HL-60 (cell line): ENCODE results near the gene TSPAN13.

Experiments used
- GABPA ChIP-seq: IDR thresholded peaks from 2 replicates; pipeline ENCODE4 v1.6.1; 2012; ENCODE audit warnings: low read depth
- POLR2AphosphoS5 ChIP-seq: IDR thresholded peaks from 2 replicates; pipeline ENCODE4 v1.6.1; 2012; ENCODE audit warnings: low read depth
- TF ChIP-seq, protein P1 (sequence below): IDR thresholded peaks from one replicate; pipeline ENCODE4 v1.5.1; 2011; ENCODE audit warnings: low read length, control low read depth, inconsistent platforms; ENCODE audit not compliant: insufficient read depth
- TF ChIP-seq, protein P2 (sequence below): IDR thresholded peaks from 2 replicates; pipeline ENCODE4 v1.6.1; 2012; ENCODE audit warnings: low read depth; ENCODE audit not compliant: insufficient replicate concordance

DNA sequence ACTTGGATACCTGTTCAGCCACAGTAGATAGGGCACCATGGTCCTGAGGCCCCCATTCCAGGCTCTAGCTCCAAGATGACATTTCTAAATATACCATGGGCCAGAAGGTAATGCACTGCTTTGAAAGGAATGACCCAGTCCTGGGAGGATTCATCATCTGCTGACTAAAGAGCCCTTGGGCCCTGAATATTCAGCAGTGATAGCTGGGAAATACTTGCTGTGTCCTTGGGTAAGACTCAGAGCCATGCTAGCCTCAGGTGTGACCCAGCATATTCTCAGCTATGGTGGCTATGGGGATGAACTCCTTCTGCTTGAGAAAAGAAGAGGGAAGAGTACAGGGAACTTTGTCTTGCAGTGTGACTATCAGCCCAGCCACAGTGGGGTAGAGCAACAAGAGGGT lies 72.5 kb downstream of the TSPAN13 start:
- TF ChIP-seq, protein P1, sequence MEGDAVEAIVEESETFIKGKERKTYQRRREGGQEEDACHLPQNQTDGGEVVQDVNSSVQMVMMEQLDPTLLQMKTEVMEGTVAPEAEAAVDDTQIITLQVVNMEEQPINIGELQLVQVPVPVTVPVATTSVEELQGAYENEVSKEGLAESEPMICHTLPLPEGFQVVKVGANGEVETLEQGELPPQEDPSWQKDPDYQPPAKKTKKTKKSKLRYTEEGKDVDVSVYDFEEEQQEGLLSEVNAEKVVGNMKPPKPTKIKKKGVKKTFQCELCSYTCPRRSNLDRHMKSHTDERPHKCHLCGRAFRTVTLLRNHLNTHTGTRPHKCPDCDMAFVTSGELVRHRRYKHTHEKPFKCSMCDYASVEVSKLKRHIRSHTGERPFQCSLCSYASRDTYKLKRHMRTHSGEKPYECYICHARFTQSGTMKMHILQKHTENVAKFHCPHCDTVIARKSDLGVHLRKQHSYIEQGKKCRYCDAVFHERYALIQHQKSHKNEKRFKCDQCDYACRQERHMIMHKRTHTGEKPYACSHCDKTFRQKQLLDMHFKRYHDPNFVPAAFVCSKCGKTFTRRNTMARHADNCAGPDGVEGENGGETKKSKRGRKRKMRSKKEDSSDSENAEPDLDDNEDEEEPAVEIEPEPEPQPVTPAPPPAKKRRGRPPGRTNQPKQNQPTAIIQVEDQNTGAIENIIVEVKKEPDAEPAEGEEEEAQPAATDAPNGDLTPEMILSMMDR: no peak
- TF ChIP-seq, protein P2, sequence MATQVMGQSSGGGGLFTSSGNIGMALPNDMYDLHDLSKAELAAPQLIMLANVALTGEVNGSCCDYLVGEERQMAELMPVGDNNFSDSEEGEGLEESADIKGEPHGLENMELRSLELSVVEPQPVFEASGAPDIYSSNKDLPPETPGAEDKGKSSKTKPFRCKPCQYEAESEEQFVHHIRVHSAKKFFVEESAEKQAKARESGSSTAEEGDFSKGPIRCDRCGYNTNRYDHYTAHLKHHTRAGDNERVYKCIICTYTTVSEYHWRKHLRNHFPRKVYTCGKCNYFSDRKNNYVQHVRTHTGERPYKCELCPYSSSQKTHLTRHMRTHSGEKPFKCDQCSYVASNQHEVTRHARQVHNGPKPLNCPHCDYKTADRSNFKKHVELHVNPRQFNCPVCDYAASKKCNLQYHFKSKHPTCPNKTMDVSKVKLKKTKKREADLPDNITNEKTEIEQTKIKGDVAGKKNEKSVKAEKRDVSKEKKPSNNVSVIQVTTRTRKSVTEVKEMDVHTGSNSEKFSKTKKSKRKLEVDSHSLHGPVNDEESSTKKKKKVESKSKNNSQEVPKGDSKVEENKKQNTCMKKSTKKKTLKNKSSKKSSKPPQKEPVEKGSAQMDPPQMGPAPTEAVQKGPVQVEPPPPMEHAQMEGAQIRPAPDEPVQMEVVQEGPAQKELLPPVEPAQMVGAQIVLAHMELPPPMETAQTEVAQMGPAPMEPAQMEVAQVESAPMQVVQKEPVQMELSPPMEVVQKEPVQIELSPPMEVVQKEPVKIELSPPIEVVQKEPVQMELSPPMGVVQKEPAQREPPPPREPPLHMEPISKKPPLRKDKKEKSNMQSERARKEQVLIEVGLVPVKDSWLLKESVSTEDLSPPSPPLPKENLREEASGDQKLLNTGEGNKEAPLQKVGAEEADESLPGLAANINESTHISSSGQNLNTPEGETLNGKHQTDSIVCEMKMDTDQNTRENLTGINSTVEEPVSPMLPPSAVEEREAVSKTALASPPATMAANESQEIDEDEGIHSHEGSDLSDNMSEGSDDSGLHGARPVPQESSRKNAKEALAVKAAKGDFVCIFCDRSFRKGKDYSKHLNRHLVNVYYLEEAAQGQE: no peak
- TF ChIP-seq POLR2AphosphoS5 (no peak), GABPA (no peak)
